Endothelial cell of umbilical vein (primary cell): ENCODE data around the gene CGB8. TPM values are rescaled to one million over a fixed set of nuclear protein-coding genes. Genes with fewer than 3 reads are reported as not detected.

ENCODE experiments used
- BruUV-seq: library from RNA; stranded (reverse); fragments of 400-500 nt; replicated peaks from 2 replicates; lab custom pipeline; 2021; lab: Mats Ljungman, UMichigan
- CTCF ChIA-PET: fragments of 300-600, 350-600 bp; sonication (Branson Sonifier 250); formaldehyde crosslinking; loops from one replicate; lab custom pipeline; 2021; ENCODE audit warnings: antibody characterized with exemption, inconsistent platforms; lab: Charles Lee
- POLR2A ChIA-PET: fragments of 300-600, 350-600 bp; sonication (Branson Sonifier 250); formaldehyde crosslinking; loops from one replicate; lab custom pipeline; 2021; ENCODE audit warnings: antibody characterized with exemption, inconsistent platforms; lab: Charles Lee
- DNase-seq: peaks from one replicate; pipeline ENCODE4 v3.0.0-alpha.2; 2011; ENCODE audit warnings: low read depth, low spot score
- FAIRE-seq: peaks from 2 replicates; lab custom pipeline; 2011; peaks lifted over from hg19 to GRCh38; lab: Jason Lieb, UNC
- H2AFZ ChIP-seq: 2 replicates; pipeline ENCODE4 v1.6.0; 2012; ENCODE audit warnings: low read depth, low read length, control low read depth, inconsistent platforms
- H3K27ac ChIP-seq: 2 replicates; pipeline ENCODE4 v1.5.1; 2011; ENCODE audit warnings: low read depth, mild to moderate bottlenecking, control low read depth, low read length, moderate library complexity; ENCODE audit not compliant: insufficient read depth
- H3K27me3 ChIP-seq, 2 experiments: 2 replicates each; pipeline versions ENCODE4 v1.6.0 to v1.6.1; 2011; ENCODE audit warnings: low read length in 2 of 2, mixed read lengths in 1 of 2; ENCODE audit not compliant: control insufficient read depth in 2 of 2, insufficient read depth in 2 of 2
- H3K36me3 ChIP-seq, 2 experiments: 2 replicates in 1 of 2; 3 replicates in 1 of 2; pipeline ENCODE4 v1.5.1; 2011; ENCODE audit warnings: low read length in 2 of 2, mild to moderate bottlenecking in 1 of 2, moderate library complexity in 1 of 2; ENCODE audit not compliant: control insufficient read depth in 2 of 2, insufficient read depth in 2 of 2; ENCODE audit errors: extremely low read depth in 1 of 2
- H3K4me1 ChIP-seq: 3 replicates; pipeline ENCODE4 v1.5.1; 2011; ENCODE audit warnings: mild to moderate bottlenecking, low read length; ENCODE audit not compliant: control insufficient read depth, insufficient read depth; ENCODE audit errors: extremely low read depth
- H3K4me2 ChIP-seq: 2 replicates; pipeline ENCODE4 v1.6.1; 2011; ENCODE audit warnings: low read length, control low read depth, mixed read lengths; ENCODE audit not compliant: insufficient read depth
- H3K4me3 ChIP-seq, 3 experiments: fragments of 200-600 bp in 1 of 3; sonication (generic), shearing (Covaris generic) in 1 of 3; replicated peaks in 1 of 3; 2 replicates each; pipeline ENCODE4 v1.5.1; 2011 to 2016; ENCODE audit warnings: control low read depth in 3 of 3, low read length in 3 of 3, mild to moderate bottlenecking in 2 of 3, inconsistent platforms in 1 of 3, low read depth in 1 of 3, moderate library complexity in 1 of 3; ENCODE audit not compliant: insufficient read depth in 1 of 3
- H3K79me2 ChIP-seq: 2 replicates; pipeline ENCODE4 v1.6.0; 2012; ENCODE audit warnings: low read length, inconsistent platforms; ENCODE audit not compliant: control insufficient read depth, insufficient read depth
- H3K9ac ChIP-seq: replicated peaks from 2 replicates; pipeline ENCODE3; 2011; ENCODE audit warnings: low read length, control low read depth; ENCODE audit not compliant: insufficient read depth; ENCODE audit errors: extremely low read depth
- H3K9me1 ChIP-seq: replicated peaks from 3 replicates; pipeline ENCODE4 v1.6.0; 2011; ENCODE audit warnings: mild to moderate bottlenecking, low read length; ENCODE audit not compliant: control insufficient read depth, insufficient read depth; ENCODE audit errors: extremely low read depth
- H3K9me3 ChIP-seq: replicated peaks from 2 replicates; pipeline ENCODE4 v1.5.1; 2012; ENCODE audit warnings: low read length, inconsistent platforms; ENCODE audit not compliant: control insufficient read depth, insufficient read depth
- H4K20me1 ChIP-seq: replicated peaks from 2 replicates; pipeline ENCODE3; 2011; ENCODE audit warnings: mild to moderate bottlenecking, low read length; ENCODE audit not compliant: control insufficient read depth, insufficient read depth; ENCODE audit errors: extremely low read depth
- CTCF ChIP-seq, 2 donors: IDR thresholded peaks; 1 replicate in 1 of 2; 2 replicates in 1 of 2; pipeline ENCODE4 v1.5.1; 2011; ENCODE audit warnings: low read length in 2 of 2, mild to moderate bottlenecking in 2 of 2, moderate library complexity in 2 of 2, control low read depth in 1 of 2, inconsistent platforms in 1 of 2, low read depth in 1 of 2; ENCODE audit not compliant: insufficient read depth in 1 of 2; ENCODE audit errors: extremely low read depth in 1 of 2
- EZH2 ChIP-seq: IDR thresholded peaks from 2 replicates; pipeline ENCODE4 v1.6.1; 2012; ENCODE audit warnings: borderline replicate concordance, low read depth, mild to moderate bottlenecking, moderate library complexity, low read length, inconsistent platforms; ENCODE audit not compliant: severe bottlenecking
- FOS ChIP-seq: IDR thresholded peaks from 2 replicates; pipeline ENCODE4 v1.6.1; 2011; ENCODE audit warnings: mild to moderate bottlenecking, low read length, moderate library complexity, borderline replicate concordance; ENCODE audit not compliant: insufficient read depth
- GATA2 ChIP-seq: IDR thresholded peaks from 2 replicates; pipeline ENCODE4 v1.7.0; 2011; ENCODE audit warnings: low read depth, mild to moderate bottlenecking, moderate library complexity, mixed read lengths, low read length; ENCODE audit not compliant: insufficient read length, insufficient read depth
- JUN ChIP-seq: IDR thresholded peaks from 2 replicates; pipeline ENCODE4 v1.6.1; 2011; ENCODE audit warnings: borderline replicate concordance, low read depth; ENCODE audit not compliant: insufficient read length, insufficient read depth
- MAX ChIP-seq: IDR thresholded peaks from 2 replicates; pipeline ENCODE4 v1.6.1; 2011; ENCODE audit not compliant: insufficient read depth, insufficient read length
- MYC ChIP-seq: IDR thresholded peaks from one replicate; pipeline ENCODE4 v1.6.1; 2011; ENCODE audit warnings: mild to moderate bottlenecking, low read depth, low read length
- POLR2A ChIP-seq: IDR thresholded peaks from 2 replicates; pipeline ENCODE4 v1.6.1; 2012; ENCODE audit warnings: low read depth, mild to moderate bottlenecking, control low read depth, low read length
- POLR2AphosphoS5 ChIP-seq: IDR thresholded peaks from 2 replicates; pipeline ENCODE4 v1.6.1; 2012; ENCODE audit warnings: low read depth, mild to moderate bottlenecking, control low read depth, low read length, moderate library complexity; ENCODE audit not compliant: insufficient read depth
- dilution Hi-C: fragments of 300-500 bp; cut with MboI; formaldehyde crosslinking; loops from one replicate; pipeline ENCODE4 v1.15.0; 2019; ENCODE audit warnings: low sequenced_read_pairs; ENCODE audit not compliant: extremely low pct_ligation_motif_present
- intact Hi-C: fragments of 100-400 bp; cut with micrococcal nuclease; formaldehyde crosslinking; loops from one replicate; pipeline ENCODE4 v1.10.0; 2022
- polyA plus RNA-seq, 4 experiments: library from polyadenylated mRNA; depleted of rRNA in 3 of 4; stranded (reverse) in 3 of 4; unstranded in 1 of 4; fragments of >200 nt; gene quantifications; 2 replicates each; pipeline versions ENCODE4 v1.2.1 to v1.2.3, GENCODE V29; 2011 to 2012; ENCODE audit warnings: missing spikeins in 1 of 4
- total RNA-seq: library from RNA; stranded (reverse); gene quantifications from 2 replicates; pipeline ENCODE4 v1.2.3, GENCODE V29; 2021

Gene CGB8
- total and polyA plus RNA-seq, 2 donors (not counting 3 experiments of a cell fraction or from before 2014, with no cell fraction given) = not detected

GRCh38 chr19:49080392-49080791 is 31.5 kb upstream of the CGB8 start:
- dilution Hi-C loops (no loop called here), intact Hi-C loops (no loop called here)
- H3K36me3 ChIP-seq = no peaks in the 10 kb centered on the region
- ChIA-PET POLR2A (no interaction called here), CTCF (no interaction called here)
- peaks cover under 1% of the 10 kb centered on the region for H3K79me2 ChIP-seq
- H3K9me1 ChIP-seq = no peaks in the 10 kb centered on the region
- FAIRE-seq (no peak), DNase-seq (no peak)
- TF ChIP-seq POLR2A = no peak
- no peak for TF ChIP-seq POLR2AphosphoS5
- TF ChIP-seq FOS = no peak
- TF ChIP-seq MAX = no peak
- no peak for TF ChIP-seq CTCF (IDR thresholded peaks at IDR 0.05; ENCODE audit: extremely low read depth in 1 of 2, insufficient read depth in 1 of 2, low read depth in 1 of 2, low read length in 2 of 2)
- no peak for TF ChIP-seq MYC
- no peak for TF ChIP-seq JUN
- no peak for TF ChIP-seq GATA2
- no peak for TF ChIP-seq EZH2
- no peaks in the 10 kb centered on the region for H3K4me1 ChIP-seq
- peaks cover 2 to 3% of the 10 kb centered on the region in 2 experiments for H3K27me3 ChIP-seq
- no peaks in the 10 kb centered on the region for H4K20me1 ChIP-seq
- H3K9me3 ChIP-seq = no peaks in the 10 kb centered on the region
- H3K4me3 ChIP-seq = no peak overlapping the region
- no peak overlapping the region for H3K27ac ChIP-seq
- H3K4me2 ChIP-seq = no peak overlapping the region
- H2AFZ ChIP-seq = no peak overlapping the region
- no TSS peak for BruUV-seq
- no peak overlapping the region for H3K9ac ChIP-seq
